Activated CD4-positive, alpha-beta T cell treated with anti-CD3 and anti-CD28 coated beads for 36 hours (primary cell): ENCODE results near the gene OVCH2. TPM values are rescaled to one million over a fixed set of nuclear protein-coding genes. Genes with fewer than 3 reads are reported as not detected.
A peak's percentile ranks its signal among the peaks of the same experiment; 100 is the strongest.
"Not testable (repeated sequence)": the region's sequence is repeated elsewhere in the genome, so short reads cannot be mapped to it uniquely, and the experiment has no call there.

Experiments
- ATAC-seq: fragments of 200-7000 bp; cut with Tn5 transposase; one replicate; pipeline ENCODE4 v1.10.0; 2021; ENCODE audit warnings: mild to moderate bottlenecking, moderate library complexity
- CTCF ChIA-PET: fragments of 350-600 bp; sonication (Branson Sonifier 250); formaldehyde crosslinking; loops from one replicate; lab custom pipeline; 2021; ENCODE audit warnings: antibody characterized with exemption; lab: Charles Lee
- POLR2A ChIA-PET: fragments of 350-600 bp; sonication (Branson Sonifier 250); formaldehyde crosslinking; loops from one replicate; lab custom pipeline; 2021; ENCODE audit warnings: antibody characterized with exemption, inconsistent platforms; lab: Charles Lee
- DNase-seq: peaks from one replicate; pipeline ENCODE4 v3.0.0-alpha.2; 2020
- H3K27ac Mint-ChIP-seq: one replicate; pipeline ENCODE4 v1.8.0; 2021; ENCODE audit warnings: mixed read lengths
- H3K27me3 Mint-ChIP-seq: one replicate; pipeline ENCODE4 v1.8.0; 2021; ENCODE audit warnings: mixed read lengths
- H3K36me3 Mint-ChIP-seq: one replicate; pipeline ENCODE4 v1.8.0; 2021; ENCODE audit warnings: low read depth, mixed read lengths
- H3K4me1 Mint-ChIP-seq: one replicate; pipeline ENCODE4 v1.8.0; 2021; ENCODE audit warnings: mixed read lengths
- H3K4me3 Mint-ChIP-seq: one replicate; pipeline ENCODE4 v1.8.0; 2021; ENCODE audit warnings: mild to moderate bottlenecking, moderate library complexity, mixed read lengths
- H3K9me3 Mint-ChIP-seq: one replicate; pipeline ENCODE4 v1.8.0; 2021; ENCODE audit warnings: low read depth, mixed read lengths
- intact Hi-C, 2 experiments: fragments of 100-400 bp; cut with DNase I in 1 of 2; cut with micrococcal nuclease in 1 of 2; formaldehyde crosslinking; loops; one replicate each; pipeline versions ENCODE4 v1.14.2 to v1.15.1; 2022 to 2024; cut with DNase I, micrococcal nuclease
- total RNA-seq, 2 experiments: library from RNA; stranded (reverse); gene quantifications; one replicate each; pipeline ENCODE4 v1.2.3, GENCODE V29; 2021

The OVCH2 gene
- not detected for total RNA-seq

- ChIA-PET POLR2A (no interaction called here), CTCF (no interaction called here)
- H3K4me3 Mint-ChIP-seq: no peak within 1 kb of the TSS
- peaks cover 23% of the 10 kb centered on the region for H3K27me3 Mint-ChIP-seq
- intact Hi-C loops: no loop called here
- no peak within 1 kb of the TSS for H3K27ac Mint-ChIP-seq
- no peaks in the 10 kb centered on the region for H3K4me1 Mint-ChIP-seq
- ATAC-seq (no peak), DNase-seq (no peak)
- no peaks in the 10 kb centered on the region for H3K9me3 Mint-ChIP-seq
- H3K36me3 Mint-ChIP-seq: no peaks in the 10 kb centered on the region
Measured at GRCh38 chr11:7706377-7706776, at the start of gene OVCH2. Gene OVCH2, minus strand, starts transcription at chr11:7706477. Its CDS starts 83 bp downstream, at chr11:7706394.

GRCh38 chr11:7749456-7749855 is 43.2 kb upstream of the OVCH2 start:
- intact Hi-C loops: no loop called here
- ATAC-seq (no peak), DNase-seq (no peak)
- Mint-ChIP-seq H3K9me3 (no peaks in the 10 kb centered on the region), H3K27me3 (no peaks in the 10 kb centered on the region), H3K27ac (no peak overlapping the region), H3K4me3 (no peak overlapping the region), H3K36me3 (no peaks in the 10 kb centered on the region), H3K4me1 (peaks cover 4% of the 10 kb centered on the region)
- POLR2A ChIA-PET: no interaction called here
- CTCF ChIA-PET: no interaction called here

- ATAC-seq, intact Hi-C loops, H3K9me3 Mint-ChIP-seq, POLR2A ChIA-PET, H3K27ac Mint-ChIP-seq, DNase-seq, H3K4me1 Mint-ChIP-seq, CTCF ChIA-PET, H3K4me3 Mint-ChIP-seq, H3K36me3 Mint-ChIP-seq: not testable (repeated sequence)
- H3K27me3 Mint-ChIP-seq: peaks cover 13% of the 10 kb centered on the region
Measured at GRCh38 chr11:7734767-7735166, 28.5 kb upstream of the OVCH2 start.

- no peak overlapping the region for H3K4me3 Mint-ChIP-seq
- H3K36me3 Mint-ChIP-seq: no peaks in the 10 kb centered on the region
- ATAC-seq (no peak), DNase-seq (no peak)
- ChIA-PET POLR2A (no interaction called here), CTCF (no interaction called here)
- peaks cover 17% of the 10 kb centered on the region for H3K27me3 Mint-ChIP-seq
- H3K27ac Mint-ChIP-seq: no peak overlapping the region
- H3K9me3 Mint-ChIP-seq: no peaks in the 10 kb centered on the region
- H3K4me1 Mint-ChIP-seq: no peaks in the 10 kb centered on the region
- intact Hi-C loops: no loop called here
Measured at GRCh38 chr11:7714786-7715185, 8.5 kb upstream of the OVCH2 start.

GRCh38 chr11:7703740-7704139 is 2.5 kb downstream of the OVCH2 start:
- Mint-ChIP-seq H3K27me3 (peaks cover 15% of the 10 kb centered on the region), H3K36me3 (no peaks in the 10 kb centered on the region), H3K9me3 (no peaks in the 10 kb centered on the region), H3K4me1 (no peaks in the 10 kb centered on the region), H3K27ac (no peak overlapping the region), H3K4me3 (no peak overlapping the region)
- intact Hi-C loops: no loop called here
- DNase-seq: no peak
- no peak for ATAC-seq
- CTCF ChIA-PET: no interaction called here
- POLR2A ChIA-PET: no interaction called here

DNA sequence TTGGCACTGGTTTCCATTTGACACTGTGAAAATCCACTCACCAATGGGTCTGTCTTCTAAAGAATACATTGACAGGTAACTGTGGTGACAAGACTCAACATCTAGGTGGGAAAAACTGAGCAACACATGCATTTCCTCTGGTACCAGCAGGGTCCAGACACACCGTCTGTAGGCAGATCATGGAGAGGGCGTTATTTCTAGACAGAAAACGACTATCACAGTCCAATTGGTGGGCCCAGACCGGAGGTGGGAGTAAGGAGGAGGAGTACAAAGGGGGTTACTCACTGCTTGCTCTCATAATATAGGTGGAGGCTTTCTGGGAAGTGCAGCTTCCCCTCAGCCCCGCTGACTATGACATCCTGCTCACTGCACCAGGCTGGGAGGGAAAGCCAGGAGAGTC is 9.9 kb downstream of the OVCH2 start:
- intact Hi-C loops: loop anchor here in 1 of 2 experiments (10.0 kb wide), 2 partner anchors 252 to 342 kb away; no protein-coding TSS in a partner anchor
- Mint-ChIP-seq H3K4me3 (no peak overlapping the region), H3K9me3 (no peaks in the 10 kb centered on the region), H3K27ac (no peak overlapping the region), H3K4me1 (peaks cover 4% of the 10 kb centered on the region), H3K27me3 (peaks cover 24% of the 10 kb centered on the region), H3K36me3 (no peaks in the 10 kb centered on the region)
- peak; percentile 75 for ATAC-seq
- ChIA-PET CTCF (interaction anchor here (1.2 to 2.3 kb wide), 3 partner anchors 8 to 175 kb away, joined by 3 to 10 read pairs (median 8); no protein-coding TSS in a partner anchor), POLR2A (no interaction called here)
- peak; percentile 20 for DNase-seq

GRCh38 chr11:7694235-7694634 is 12.0 kb downstream of the OVCH2 start:
- Mint-ChIP-seq H3K9me3 (no peaks in the 10 kb centered on the region), H3K27ac (no peak overlapping the region), H3K4me1 (peaks cover 5% of the 10 kb centered on the region), H3K4me3 (no peak overlapping the region), H3K27me3 (peaks cover 25% of the 10 kb centered on the region), H3K36me3 (no peaks in the 10 kb centered on the region)
- ChIA-PET CTCF (interaction anchor here (0.7 to 2.3 kb wide), 5 partner anchors 16 to 293 kb away, joined by 3 to 10 read pairs (median 5); partner anchors contain the start of gene EIF3F), POLR2A (no interaction called here)
- intact Hi-C loops: loop anchor here (1.0 to 10.0 kb wide), 7 partner anchors 123 to 596 kb away; partner anchors contain the start of gene PPFIBP2 (in 1 of the 2)
- DNase-seq: no peak
- ATAC-seq: no peak

DNA sequence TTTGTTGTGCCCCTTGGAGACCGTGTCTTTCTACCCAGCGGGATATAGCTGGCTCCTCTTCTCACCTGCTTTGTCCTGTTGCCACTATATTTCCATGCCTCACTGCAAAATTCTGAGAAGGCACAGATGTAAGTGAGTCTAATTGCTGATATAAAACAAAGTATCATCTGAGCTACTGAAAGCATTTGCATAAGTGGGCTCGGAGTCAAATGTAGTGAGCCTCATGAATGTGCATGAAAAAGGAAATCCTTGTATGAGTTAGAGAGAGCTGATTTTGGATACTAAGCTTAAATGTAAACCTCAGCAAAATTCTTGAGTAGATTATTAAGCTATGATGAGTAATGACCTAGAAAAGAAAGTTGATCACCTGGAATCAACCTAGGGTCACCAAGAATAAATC is 13.9 kb downstream of the OVCH2 start:
- H3K36me3 Mint-ChIP-seq: no peaks in the 10 kb centered on the region
- H3K4me3 Mint-ChIP-seq: no peak overlapping the region
- ChIA-PET CTCF (interaction anchor here (0.8 to 2.0 kb wide), 9 partner anchors 14 to 1161 kb away, joined by 3 to 6 read pairs (median 3); partner anchors contain the start of genes PPFIBP2 and RBMXL2), POLR2A (no interaction called here)
- H3K27ac Mint-ChIP-seq: no peak overlapping the region
- H3K9me3 Mint-ChIP-seq: no peaks in the 10 kb centered on the region
- DNase-seq (no peak), ATAC-seq (no peak)
- peaks cover 5% of the 10 kb centered on the region for H3K4me1 Mint-ChIP-seq
- intact Hi-C loops: loop anchor here in 1 of 2 experiments (10.0 kb wide), 2 partner anchors 248 to 338 kb away; no protein-coding TSS in a partner anchor
- H3K27me3 Mint-ChIP-seq: peaks cover 33% of the 10 kb centered on the region

DNA sequence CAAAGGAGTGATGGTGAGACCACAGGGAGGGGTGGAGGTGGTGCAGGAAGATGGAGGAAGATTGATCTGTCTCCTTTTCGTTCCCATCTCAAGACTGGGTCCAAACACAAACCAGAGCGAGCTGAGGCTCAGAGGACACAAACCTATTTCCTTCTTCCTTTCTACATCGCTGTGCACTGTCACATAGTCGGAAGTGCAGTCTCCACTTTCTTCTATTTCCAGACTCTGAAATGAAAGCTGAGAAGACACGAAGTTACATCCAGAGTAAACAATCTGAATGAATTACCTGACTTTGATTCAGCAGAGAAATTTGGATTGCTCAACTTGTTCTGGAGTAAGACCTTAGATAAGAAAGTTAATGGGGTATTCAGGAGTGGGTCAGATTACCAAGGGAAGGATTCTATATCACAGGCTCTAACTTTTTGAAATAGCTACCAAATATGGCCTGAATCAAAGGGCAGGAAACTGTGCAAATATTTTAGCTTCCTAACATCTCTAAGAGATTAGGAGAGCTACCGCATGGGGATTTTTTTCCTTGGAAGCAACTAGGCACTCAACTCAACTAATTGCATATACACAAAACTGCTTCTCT is 14.4 kb downstream of the OVCH2 start:
- Mint-ChIP-seq H3K4me1 (peaks cover 5% of the 10 kb centered on the region), H3K9me3 (no peaks in the 10 kb centered on the region), H3K4me3 (no peak overlapping the region), H3K36me3 (no peaks in the 10 kb centered on the region), H3K27me3 (peaks cover 35% of the 10 kb centered on the region), H3K27ac (no peak overlapping the region)
- no peak for ATAC-seq
- CTCF ChIA-PET: interaction anchor here (0.8 to 2.0 kb wide), 11 partner anchors 14 to 1161 kb away, joined by 3 to 6 read pairs (median 3); partner anchors contain the start of genes PPFIBP2 and RBMXL2
- intact Hi-C loops: loop anchor here in 1 of 2 experiments (10.0 kb wide), 2 partner anchors 247 to 337 kb away; no protein-coding TSS in a partner anchor
- no peak for DNase-seq
- POLR2A ChIA-PET: no interaction called here

DNA sequence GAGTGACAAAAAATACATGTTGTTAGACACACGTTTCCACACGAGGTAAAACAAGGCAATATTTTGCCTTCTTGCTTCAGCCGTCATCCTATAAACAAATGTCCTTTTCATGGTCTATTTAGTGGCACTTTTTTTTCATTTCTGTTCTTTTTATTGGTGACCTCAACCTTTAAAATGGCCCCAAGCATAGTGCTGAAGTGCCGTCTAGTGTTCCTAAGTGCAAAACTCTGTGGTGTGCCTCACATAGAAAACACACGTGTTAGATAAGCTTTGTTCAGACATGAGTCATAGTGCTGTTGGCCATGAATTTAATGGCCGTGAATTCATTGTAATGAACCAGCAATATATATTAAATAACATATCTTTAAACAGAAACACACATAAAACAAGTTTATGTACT is 15.6 kb downstream of the OVCH2 start:
- no peak for ATAC-seq
- Mint-ChIP-seq H3K36me3 (no peaks in the 10 kb centered on the region), H3K27me3 (peaks cover 38% of the 10 kb centered on the region), H3K4me1 (peaks cover 5% of the 10 kb centered on the region), H3K4me3 (no peak overlapping the region), H3K27ac (no peak overlapping the region), H3K9me3 (no peaks in the 10 kb centered on the region)
- no peak for DNase-seq
- CTCF ChIA-PET: interaction anchor here (0.5 to 1.7 kb wide), 7 partner anchors 114 to 822 kb away, joined by 3 to 5 read pairs (median 4); partner anchors contain the start of gene PPFIBP2
- POLR2A ChIA-PET: no interaction called here
- intact Hi-C loops: loop anchor here in 1 of 2 experiments (10.0 kb wide), 2 partner anchors 246 to 336 kb away; no protein-coding TSS in a partner anchor

GRCh38 chr11:7689239-7689638 is 17.0 kb downstream of the OVCH2 start:
- Mint-ChIP-seq H3K36me3 (no peaks in the 10 kb centered on the region), H3K4me1 (peaks cover 5% of the 10 kb centered on the region), H3K4me3 (no peak overlapping the region), H3K9me3 (no peaks in the 10 kb centered on the region), H3K27me3 (peaks cover 39% of the 10 kb centered on the region), H3K27ac (no peak overlapping the region)
- intact Hi-C loops: loop anchor here in 1 of 2 experiments (2.0 to 5.0 kb wide), 2 partner anchors 117 to 176 kb away; partner anchors contain the start of gene PPFIBP2
- CTCF ChIA-PET: interaction anchor here (0.7 to 1.7 kb wide), 8 partner anchors 9 to 1342 kb away, joined by 3 to 8 read pairs (median 4); no protein-coding TSS in a partner anchor
- no peak for ATAC-seq
- DNase-seq: no peak
- POLR2A ChIA-PET: interaction anchor here (1.0 kb wide), 1 partner anchor 558 kb away, joined by 4 read pairs; no protein-coding TSS in a partner anchor
